NCI-H1105 (cell line): ENCODE data around the gene PNMA6A.
"Not testable (repeated sequence)": the region's sequence is repeated elsewhere in the genome, so short reads cannot be mapped to it uniquely, and the experiment has no call there.

Source experiments
- DNase-seq: peaks from one replicate; lab custom pipeline; 2025; lab: John Stamatoyannopoulos, UW

Gene PNMA6A

GRCh38 chrX:153071909-153072583 is at the start of gene PNMA6A:
Gene PNMA6A, plus strand, starts transcription at chrX:153072454. Its CDS starts 609 bp downstream, at chrX:153073063.
- DNase-seq: not testable (repeated sequence)

GRCh38 chrX:153026501-153026900 is 45.8 kb upstream of the PNMA6A start:
- DNase-seq: not testable (repeated sequence)

GRCh38 chrX:153028487-153028886 is 43.8 kb upstream of the PNMA6A start:
- DNase-seq: not testable (repeated sequence)

GRCh38 chrX:153029162-153029561 is 43.1 kb upstream of the PNMA6A start:
- DNase-seq: no peak

GRCh38 chrX:153029875-153030274 is 42.4 kb upstream of the PNMA6A start:
- no peak for DNase-seq

- no peak for DNase-seq
Observed at GRCh38 chrX:153030801-153031200, 41.5 kb upstream of the PNMA6A start.

GRCh38 chrX:153032397-153033118 is 39.7 kb upstream of the PNMA6A start:
- DNase-seq: peak; percentile 29

GRCh38 chrX:153049093-153049492 is 23.2 kb upstream of the PNMA6A start:
- DNase-seq: no peak

- DNase-seq: no peak
Observed at GRCh38 chrX:153052534-153052933, 19.7 kb upstream of the PNMA6A start.

GRCh38 chrX:153055871-153056749 is 16.1 kb upstream of the PNMA6A start, which contains the start of gene PNMA3:
Gene PNMA3, plus strand, starts transcription at chrX:153056470. Its CDS starts 586 bp downstream, at chrX:153057056.
- no peak for DNase-seq

GRCh38 chrX:153057281-153057680 is 15.0 kb upstream of the PNMA6A start:
- no peak for DNase-seq

GRCh38 chrX:153059191-153060094 is 12.8 kb upstream of the PNMA6A start:
- DNase-seq: no peak

- DNase-seq: no peak
Observed at GRCh38 chrX:153060095-153060445, 12.2 kb upstream of the PNMA6A start.

GRCh38 chrX:153061732-153062131 is 10.5 kb upstream of the PNMA6A start:
- no peak for DNase-seq

GRCh38 chrX:153063315-153063714 is 8.9 kb upstream of the PNMA6A start:
- DNase-seq: no peak

- DNase-seq: no peak
Observed at GRCh38 chrX:153064061-153064460, 8.2 kb upstream of the PNMA6A start.

- no peak for DNase-seq
Observed at GRCh38 chrX:153065389-153065788, 6.9 kb upstream of the PNMA6A start.

- DNase-seq: not testable (repeated sequence)
Observed at GRCh38 chrX:153066402-153066801, 5.9 kb upstream of the PNMA6A start.

- DNase-seq: not testable (repeated sequence)
Observed at GRCh38 chrX:153073331-153073730, 1.1 kb downstream of the PNMA6A start.

GRCh38 chrX:153074262-153074899 is 2.1 kb downstream of the PNMA6A start:
- DNase-seq: no peak

GRCh38 chrX:153074935-153075334 is 2.7 kb downstream of the PNMA6A start:
- DNase-seq: no peak
